ENCODE results near the gene WDR11.

- no peak for TF ChIP-seq CTCF (IDR thresholded peaks at IDR 0.05)
- TF ChIP-seq EZH2phosphoT487 (IDR thresholded peaks at IDR 0.05) = no peak
Observed at GRCh38 chr10:120941501-120941900, 90.3 kb downstream of the WDR11 start.
